Activated naive CD4-positive, alpha-beta T cell treated with anti-CD3 and anti-CD28 coated beads, Interleukin-2, amount 10 ng/mL, durations not matched to agents 7 days and 5 days (primary cell): ENCODE results near the gene ZNF213.
"Not testable (repeated sequence)": the region's sequence is repeated elsewhere in the genome, so short reads cannot be mapped to it uniquely, and the experiment has no call there.

Experiments
- CTCF ChIA-PET: fragments of 350-600 bp; sonication (Branson Sonifier 250); formaldehyde crosslinking; loops from one replicate; lab custom pipeline; 2021; ENCODE audit warnings: antibody characterized with exemption; lab: Charles Lee
- DNase-seq: peaks from one replicate; pipeline ENCODE4 v3.0.0-alpha.2; 2020
- H3K27ac Mint-ChIP-seq: one replicate; pipeline ENCODE4 v1.8.0; 2021; ENCODE audit warnings: mild to moderate bottlenecking, moderate library complexity, mixed read lengths
- H3K27me3 Mint-ChIP-seq: one replicate; pipeline ENCODE4 v1.8.0; 2021; ENCODE audit warnings: mild to moderate bottlenecking, mixed read lengths
- H3K36me3 Mint-ChIP-seq: one replicate; pipeline ENCODE4 v1.8.0; 2021; ENCODE audit warnings: mixed read lengths
- H3K4me1 Mint-ChIP-seq: one replicate; pipeline ENCODE4 v1.8.0; 2021; ENCODE audit warnings: mixed read lengths
- H3K4me3 Mint-ChIP-seq: one replicate; pipeline ENCODE4 v1.8.0; 2021; ENCODE audit warnings: mild to moderate bottlenecking, moderate library complexity, mixed read lengths
- H3K9me3 Mint-ChIP-seq: one replicate; pipeline ENCODE4 v1.8.0; 2021; ENCODE audit warnings: mixed read lengths

The ZNF213 gene

GRCh38 chr16:3129137-3130131 is 5.4 kb upstream of the ZNF213 start:
- DNase-seq = peak; percentile 89
- Mint-ChIP-seq H3K27ac (peak overlapping the region; percentile 90), H3K27me3 (no peaks in the 10 kb centered on the region), H3K36me3 (peaks cover 35% of the 10 kb centered on the region), H3K4me3 (peak overlapping the region; percentile 89), H3K4me1 (peaks cover 71% of the 10 kb centered on the region), H3K9me3 (no peaks in the 10 kb centered on the region)
- CTCF ChIA-PET = interaction anchor here (0.5 to 11.5 kb wide), 30 partner anchors 8 to 222 kb away, joined by 3 to 200 read pairs (median 4); partner anchors contain the start of genes IL32, TNFRSF12A, ZNF205 and ZSCAN10

- Mint-ChIP-seq H3K4me1 (peaks cover 62% of the 10 kb centered on the region), H3K9me3 (no peaks in the 10 kb centered on the region), H3K36me3 (peaks cover 25% of the 10 kb centered on the region), H3K4me3 (no peak overlapping the region), H3K27me3 (no peaks in the 10 kb centered on the region), H3K27ac (peak overlapping the region; percentile 37)
- CTCF ChIA-PET = interaction anchor here (0.7 to 11.5 kb wide), 16 partner anchors 14 to 763 kb away, joined by 3 to 200 read pairs (median 7); partner anchors contain the start of genes IL32 and ZSCAN10
- peak; percentile 67 for DNase-seq
Measured at GRCh38 chr16:3131755-3132377, 3.0 kb upstream of the ZNF213 start.

- peak overlapping the region; percentile 93 for H3K4me3 Mint-ChIP-seq
- peaks cover 45% of the 10 kb centered on the region for H3K4me1 Mint-ChIP-seq
- no peak for DNase-seq
- no peaks in the 10 kb centered on the region for H3K9me3 Mint-ChIP-seq
- CTCF ChIA-PET = interaction anchor here (0.7 to 11.5 kb wide), 8 partner anchors 11 to 104 kb away, joined by 3 to 131 read pairs (median 8); no protein-coding TSS in a partner anchor
- H3K36me3 Mint-ChIP-seq = peaks cover 21% of the 10 kb centered on the region
- H3K27me3 Mint-ChIP-seq = no peaks in the 10 kb centered on the region
- peak overlapping the region; percentile 93 for H3K27ac Mint-ChIP-seq
Measured at GRCh38 chr16:3133844-3134243, 985 bp upstream of the ZNF213 start.

- peaks cover 21% of the 10 kb centered on the region for H3K36me3 Mint-ChIP-seq
- peak overlapping the region; percentile 93 for H3K4me3 Mint-ChIP-seq
- no peaks in the 10 kb centered on the region for H3K27me3 Mint-ChIP-seq
- H3K27ac Mint-ChIP-seq = peak overlapping the region; percentile 92
- DNase-seq = no peak
- H3K9me3 Mint-ChIP-seq = no peaks in the 10 kb centered on the region
- peaks cover 34% of the 10 kb centered on the region for H3K4me1 Mint-ChIP-seq
- CTCF ChIA-PET = interaction anchor here (0.8 to 11.5 kb wide), 11 partner anchors 9 to 109 kb away, joined by 3 to 131 read pairs (median 7); no protein-coding TSS in a partner anchor
Measured at GRCh38 chr16:3135126-3135715, 392 bp downstream of the ZNF213 start.

- peaks cover 23% of the 10 kb centered on the region for H3K4me1 Mint-ChIP-seq
- H3K9me3 Mint-ChIP-seq = no peaks in the 10 kb centered on the region
- CTCF ChIA-PET = interaction anchor here (0.9 to 1.3 kb wide), 2 partner anchors 8 to 13 kb away, joined by 4 read pairs; no protein-coding TSS in a partner anchor
- H3K27ac Mint-ChIP-seq = no peak overlapping the region
- H3K27me3 Mint-ChIP-seq = no peaks in the 10 kb centered on the region
- no peak overlapping the region for H3K4me3 Mint-ChIP-seq
- no peak for DNase-seq
- H3K36me3 Mint-ChIP-seq = peaks cover 23% of the 10 kb centered on the region
Measured at GRCh38 chr16:3137267-3137666, 2.4 kb downstream of the ZNF213 start.

- Mint-ChIP-seq H3K27ac (no peak overlapping the region), H3K36me3 (peaks cover 25% of the 10 kb centered on the region), H3K4me1 (peaks cover 19% of the 10 kb centered on the region), H3K4me3 (no peak overlapping the region), H3K27me3 (no peaks in the 10 kb centered on the region), H3K9me3 (no peaks in the 10 kb centered on the region)
- CTCF ChIA-PET = no interaction called here
- no peak for DNase-seq
Measured at GRCh38 chr16:3138342-3138741, 3.5 kb downstream of the ZNF213 start.

GRCh38 chr16:3138823-3139426 is 4.1 kb downstream of the ZNF213 start:
- H3K4me3 Mint-ChIP-seq = no peak overlapping the region
- H3K27ac Mint-ChIP-seq = no peak overlapping the region
- peaks cover 15% of the 10 kb centered on the region for H3K4me1 Mint-ChIP-seq
- peaks cover 25% of the 10 kb centered on the region for H3K36me3 Mint-ChIP-seq
- CTCF ChIA-PET = interaction anchor here (0.9 to 1.0 kb wide), 2 partner anchors 9 to 10 kb away, joined by 3 to 5 read pairs; no protein-coding TSS in a partner anchor
- H3K27me3 Mint-ChIP-seq = no peaks in the 10 kb centered on the region
- H3K9me3 Mint-ChIP-seq = no peaks in the 10 kb centered on the region
- DNase-seq = no peak

- H3K27me3 Mint-ChIP-seq, H3K4me3 Mint-ChIP-seq, H3K27ac Mint-ChIP-seq, H3K9me3 Mint-ChIP-seq, DNase-seq: not testable (repeated sequence)
- Mint-ChIP-seq H3K4me1 (peaks cover 15% of the 10 kb centered on the region), H3K36me3 (peaks cover 25% of the 10 kb centered on the region)
- CTCF ChIA-PET = interaction anchor here (0.9 to 1.0 kb wide), 2 partner anchors 10 kb away, joined by 3 to 5 read pairs; no protein-coding TSS in a partner anchor
Measured at GRCh38 chr16:3139561-3139960, 4.7 kb downstream of the ZNF213 start.

- no peak overlapping the region for H3K4me3 Mint-ChIP-seq
- H3K27me3 Mint-ChIP-seq = peaks cover 7% of the 10 kb centered on the region
- H3K27ac Mint-ChIP-seq = no peak overlapping the region
- peaks cover 22% of the 10 kb centered on the region for H3K36me3 Mint-ChIP-seq
- no peaks in the 10 kb centered on the region for H3K9me3 Mint-ChIP-seq
- CTCF ChIA-PET = no interaction called here
- H3K4me1 Mint-ChIP-seq = peaks cover 10% of the 10 kb centered on the region
- DNase-seq = no peak
Measured at GRCh38 chr16:3140603-3141427, 6.0 kb downstream of the ZNF213 start.

GRCh38 chr16:3141781-3142311 is 7.0 kb downstream of the ZNF213 start:
- no peak overlapping the region for H3K27ac Mint-ChIP-seq
- peaks cover 7% of the 10 kb centered on the region for H3K27me3 Mint-ChIP-seq
- no peaks in the 10 kb centered on the region for H3K9me3 Mint-ChIP-seq
- peaks cover 21% of the 10 kb centered on the region for H3K36me3 Mint-ChIP-seq
- no peak overlapping the region for H3K4me3 Mint-ChIP-seq
- DNase-seq = no peak
- H3K4me1 Mint-ChIP-seq = peaks cover 4% of the 10 kb centered on the region
- CTCF ChIA-PET = no interaction called here

GRCh38 chr16:3142327-3142726 is 7.5 kb downstream of the ZNF213 start:
- H3K4me1 Mint-ChIP-seq = peaks cover 2% of the 10 kb centered on the region
- CTCF ChIA-PET = no interaction called here
- no peaks in the 10 kb centered on the region for H3K9me3 Mint-ChIP-seq
- H3K36me3 Mint-ChIP-seq = peaks cover 20% of the 10 kb centered on the region
- H3K27ac Mint-ChIP-seq = no peak overlapping the region
- H3K4me3 Mint-ChIP-seq = no peak overlapping the region
- H3K27me3 Mint-ChIP-seq = peaks cover 9% of the 10 kb centered on the region
- no peak for DNase-seq

- Mint-ChIP-seq H3K4me1 (peaks cover 2% of the 10 kb centered on the region), H3K4me3 (no peak overlapping the region), H3K27me3 (peaks cover 13% of the 10 kb centered on the region), H3K27ac (no peak overlapping the region), H3K9me3 (no peaks in the 10 kb centered on the region), H3K36me3 (peaks cover 18% of the 10 kb centered on the region)
- CTCF ChIA-PET = no interaction called here
- no peak for DNase-seq
Measured at GRCh38 chr16:3142770-3143169, 7.9 kb downstream of the ZNF213 start.
